Measurements from ENCODE around the gene BEND5.

The BEND5 gene

DNA sequence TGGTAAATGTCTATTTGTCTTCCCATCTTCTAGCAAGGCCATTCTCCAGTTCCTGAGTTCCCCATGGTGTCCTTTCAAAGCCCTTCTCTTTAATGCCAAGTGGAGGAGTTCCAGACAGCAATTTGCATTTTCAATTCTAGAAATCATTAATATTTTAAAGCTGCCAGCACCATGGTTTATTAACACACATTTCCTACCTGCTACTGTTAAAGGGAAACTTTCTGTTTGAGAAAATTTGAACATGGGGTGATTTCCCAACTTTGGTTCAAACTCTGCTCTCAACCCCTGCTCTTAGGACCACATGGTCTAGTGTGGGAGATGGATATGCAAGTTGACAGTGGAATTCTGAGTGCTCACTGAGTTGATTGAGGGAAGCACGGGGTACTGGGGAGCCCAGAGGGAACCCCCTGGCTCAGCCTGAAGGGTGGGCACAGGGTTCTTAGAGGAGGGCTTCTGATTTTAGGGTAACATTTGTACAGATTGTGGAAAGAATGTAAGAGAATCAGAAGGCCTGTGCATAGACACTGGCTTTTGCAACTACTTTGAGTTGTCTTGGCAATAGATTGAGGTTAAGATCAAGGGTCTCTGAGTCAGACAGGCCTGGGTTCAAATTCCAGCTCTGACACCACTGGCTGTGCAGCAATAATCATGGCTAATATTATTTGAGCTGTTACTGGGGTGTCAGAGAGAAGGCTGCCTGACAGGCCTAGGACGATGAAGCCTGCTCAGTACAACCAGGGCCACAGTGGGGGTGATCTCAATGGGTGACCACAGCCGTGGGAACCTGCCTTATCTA lies 97.8 kb downstream of the BEND5 start:
- no peak for DNase-seq

All from activated T-cell treated with anti-CD3 and anti-CD28 coated beads for 4 hours (primary cell).